Thoracic aorta (tissue), 2 donors: ENCODE data around the gene DNMT3L. TPM values are rescaled to one million over a fixed set of nuclear protein-coding genes. Genes with fewer than 3 reads are reported as not detected.

Experiments
- ATAC-seq: fragments of 150-250 bp; one replicate; pipeline ENCODE4 v1.8.0; 2017; ENCODE audit warnings: low read depth; ENCODE audit not compliant: insufficient number of reproducible peaks, low FRiP score
- DNase-seq: peaks from one replicate; pipeline ENCODE4 v3.0.0-alpha.2; 2020; ENCODE audit warnings: low spot score
- H3K27ac ChIP-seq, 2 donors: fragments of 200-600 bp; sonication (generic); 1 replicate in 1 of 2; 2 replicates in 1 of 2; pipeline ENCODE4 v1.5.1; 2016; ENCODE audit warnings: mild to moderate bottlenecking in 2 of 2, moderate library complexity in 2 of 2
- H3K27me3 ChIP-seq: fragments of 200-600 bp; sonication (generic); replicated peaks from 2 replicates; pipeline ENCODE4 v1.6.0; 2016; ENCODE audit warnings: mild to moderate bottlenecking; ENCODE audit not compliant: insufficient read depth
- H3K36me3 ChIP-seq: fragments of 200-600 bp; sonication (generic); one replicate; pipeline ENCODE4 v1.5.1; 2016
- H3K4me1 ChIP-seq, 2 donors: fragments of 200-600 bp; sonication (generic); 1 replicate in 1 of 2; 2 replicates in 1 of 2; pipeline versions ENCODE4 v1.5.1 to v1.6.0; 2016; ENCODE audit warnings: low read depth in 2 of 2, mild to moderate bottlenecking in 1 of 2; ENCODE audit not compliant: control insufficient read depth in 1 of 2
- H3K4me3 ChIP-seq: fragments of 200-600 bp; sonication (generic); 2 replicates; pipeline ENCODE4 v1.5.1; 2016; ENCODE audit warnings: mild to moderate bottlenecking
- H3K9me3 ChIP-seq: fragments of 200-600 bp; sonication (generic); 2 replicates; pipeline ENCODE4 v1.5.1; 2016
- CTCF ChIP-seq: fragments of 200-600 bp; sonication (generic); IDR thresholded peaks from one replicate; pipeline ENCODE4 v1.5.1; 2019; ENCODE audit warnings: antibody characterized with exemption
- total RNA-seq, 2 donors: library from RNA; depleted of rRNA; stranded (reverse); fragments of >200 nt; gene quantifications; one replicate each; pipeline versions ENCODE4 v1.1.0 to v1.2.3, GENCODE V29; 2016

DNMT3L gene
- total RNA-seq, result not detected

GRCh38 chr21:44261675-44262295, at the start of gene DNMT3L:
DNMT3L (minus strand) TSS chr21:44261897; CDS start chr21:44261259, 638 bp downstream.
- no peak within 1 kb of the TSS for H3K27ac ChIP-seq
- peaks cover 2% of the 10 kb centered on the region for H3K9me3 ChIP-seq
- no peaks in the 10 kb centered on the region for H3K4me1 ChIP-seq
- no peak for TF ChIP-seq CTCF
- H3K4me3 ChIP-seq, result no peak within 1 kb of the TSS
- H3K27me3 ChIP-seq, result no peaks in the 10 kb centered on the region
- no peak for DNase-seq
- H3K36me3 ChIP-seq, result no peaks in the 10 kb centered on the region
- no peak for ATAC-seq

GRCh38 chr21:44310628-44311507, 49.2 kb upstream of the DNMT3L start:
- Histone ChIP-seq H3K4me3 (no peak overlapping the region), H3K27ac (no peak overlapping the region), H3K36me3 (peaks cover 40% of the 10 kb centered on the region), H3K9me3 (no peaks in the 10 kb centered on the region), H3K4me1 (no peaks in the 10 kb centered on the region), H3K27me3 (no peaks in the 10 kb centered on the region)
- no peak for TF ChIP-seq CTCF
- no peak for DNase-seq
- ATAC-seq, result no peak

GRCh38 chr21:44306936-44307704, 45.4 kb upstream of the DNMT3L start:
- no peak overlapping the region for H3K27ac ChIP-seq
- TF ChIP-seq CTCF, result no peak
- H3K4me3 ChIP-seq, result no peak overlapping the region

GRCh38 chr21:44305691-44306090, 44.0 kb upstream of the DNMT3L start:
- Histone ChIP-seq H3K27me3 (no peaks in the 10 kb centered on the region), H3K4me3 (no peak overlapping the region), H3K36me3 (peaks cover 11% of the 10 kb centered on the region), H3K4me1 (peaks cover 23 to 44% of the 10 kb centered on the region in 2 donors), H3K9me3 (no peaks in the 10 kb centered on the region), H3K27ac (no peak overlapping the region)
- ATAC-seq (no peak), DNase-seq (no peak)
- TF ChIP-seq CTCF, result no peak

More at GRCh38 chr21:44306936-44307704, 45.4 kb upstream of the DNMT3L start:
- H3K4me1 ChIP-seq, result peaks cover 10 to 30% of the 10 kb centered on the region in 2 donors
- peaks cover 26% of the 10 kb centered on the region for H3K36me3 ChIP-seq
- DNase-seq (no peak), ATAC-seq (no peak)
- H3K9me3 ChIP-seq, result no peaks in the 10 kb centered on the region
- no peaks in the 10 kb centered on the region for H3K27me3 ChIP-seq

GRCh38 chr21:44304877-44305293, 43.2 kb upstream of the DNMT3L start:
- Histone ChIP-seq H3K4me3 (no peak overlapping the region), H3K27me3 (no peaks in the 10 kb centered on the region), H3K27ac (no peak overlapping the region), H3K36me3 (peaks cover 3% of the 10 kb centered on the region), H3K4me1 (peaks cover 23 to 45% of the 10 kb centered on the region in 2 donors), H3K9me3 (no peaks in the 10 kb centered on the region)
- DNase-seq (no peak), ATAC-seq (no peak)
- peak; percentile 51 for TF ChIP-seq CTCF
